GM12872 (cell line): ENCODE measurements around the gene RNFT2.

Experiments
- CTCF ChIP-seq: IDR thresholded peaks from 3 replicates; pipeline ENCODE4 v1.5.1; 2011; ENCODE audit warnings: low read depth, mild to moderate bottlenecking, low read length, moderate library complexity; ENCODE audit not compliant: insufficient read depth

Gene RNFT2

GRCh38 chr12:116803013-116803736 lies 65.1 kb downstream of the RNFT2 start:
- no peak for TF ChIP-seq CTCF

- TF ChIP-seq CTCF: no peak
These were observed 65.9 kb downstream of the RNFT2 start for GRCh38 chr12:116804051-116804450.

- TF ChIP-seq CTCF: no peak
These were observed 68.8 kb downstream of the RNFT2 start for GRCh38 chr12:116806845-116807440.

- no peak for TF ChIP-seq CTCF
These were observed 69.4 kb downstream of the RNFT2 start for GRCh38 chr12:116807546-116807945.

GRCh38 chr12:116808113-116809105 lies 70.3 kb downstream of the RNFT2 start:
- no peak for TF ChIP-seq CTCF

- TF ChIP-seq CTCF: no peak
These were observed 74.1 kb downstream of the RNFT2 start for GRCh38 chr12:116812238-116812637.
